Mesenchymal stem cell (in vitro differentiated cells and primary cell): Measurements from ENCODE around the gene RUFY3.
"Not testable (repeated sequence)": the region's sequence is repeated elsewhere in the genome, so short reads cannot be mapped to it uniquely, and the experiment has no call there.

ENCODE experiments used
- DNase-seq: peaks from one replicate; pipeline ENCODE4 v3.0.0-alpha.2; 2013
- H2AFZ ChIP-seq: one replicate; pipeline ENCODE4 v1.6.1; 2013; ENCODE audit warnings: low read depth, mild to moderate bottlenecking, control low read depth, inconsistent platforms, low read length, moderate library complexity
- H2AK5ac ChIP-seq: 2 replicates; pipeline ENCODE4 v1.6.1; 2013; ENCODE audit warnings: low read length, moderate library complexity, mild to moderate bottlenecking, inconsistent platforms; ENCODE audit not compliant: severe bottlenecking
- H2BK120ac ChIP-seq: one replicate; pipeline ENCODE4 v1.6.1; 2013; ENCODE audit warnings: low read depth, mild to moderate bottlenecking, inconsistent platforms, low read length, moderate library complexity
- H2BK12ac ChIP-seq, 2 experiments: one replicate each; pipeline ENCODE4 v1.6.1; 2013; ENCODE audit warnings: inconsistent platforms in 2 of 2, low read length in 2 of 2, mild to moderate bottlenecking in 2 of 2, moderate library complexity in 2 of 2, control low read depth in 1 of 2
- H2BK15ac ChIP-seq: one replicate; pipeline ENCODE4 v1.6.1; 2013; ENCODE audit warnings: mild to moderate bottlenecking, low read depth, inconsistent platforms; ENCODE audit not compliant: poor library complexity, severe bottlenecking
- H2BK5ac ChIP-seq: 2 replicates; pipeline ENCODE4 v1.6.1; 2013; ENCODE audit warnings: low read depth, mild to moderate bottlenecking, low read length, control low read depth, inconsistent platforms; ENCODE audit not compliant: poor library complexity, severe bottlenecking
- H3K14ac ChIP-seq, 2 experiments: one replicate each; pipeline ENCODE4 v1.6.1; 2013; ENCODE audit warnings: inconsistent platforms in 2 of 2, low read length in 2 of 2, control low read depth in 1 of 2, mild to moderate bottlenecking in 1 of 2, moderate library complexity in 1 of 2
- H3K18ac ChIP-seq, 2 experiments: one replicate each; pipeline ENCODE4 v1.6.1; 2013; ENCODE audit warnings: inconsistent platforms in 2 of 2, low read length in 2 of 2, control low read depth in 1 of 2, low read depth in 1 of 2, mild to moderate bottlenecking in 1 of 2
- H3K23ac ChIP-seq, 2 experiments: one replicate each; pipeline ENCODE4 v1.6.1; 2013; ENCODE audit warnings: inconsistent platforms in 2 of 2, low read length in 2 of 2, mild to moderate bottlenecking in 2 of 2, moderate library complexity in 2 of 2, control low read depth in 1 of 2
- H3K27ac ChIP-seq: 2 replicates; pipeline ENCODE4 v1.5.1; 2013; ENCODE audit warnings: mild to moderate bottlenecking, moderate library complexity, low read length, control low read depth, inconsistent platforms; ENCODE audit not compliant: poor library complexity, severe bottlenecking
- H3K27me3 ChIP-seq, 2 experiments: 2 replicates each; pipeline versions ENCODE4 v1.6.1 to v1.7.0; 2013; ENCODE audit warnings: low read length in 2 of 2, mild to moderate bottlenecking in 2 of 2, moderate library complexity in 2 of 2, control low read depth in 1 of 2, inconsistent platforms in 1 of 2; ENCODE audit not compliant: control insufficient read depth in 1 of 2, insufficient read depth in 1 of 2
- H3K36me3 ChIP-seq, 2 experiments: 2 replicates each; pipeline versions ENCODE4 v1.6.1 to v1.7.0; 2013; ENCODE audit warnings: low read length in 2 of 2, control low read depth in 1 of 2, inconsistent platforms in 1 of 2, low read depth in 1 of 2, mild to moderate bottlenecking in 1 of 2; ENCODE audit not compliant: insufficient read depth in 2 of 2, control insufficient read depth in 1 of 2
- H3K4ac ChIP-seq, 2 experiments: one replicate each; pipeline ENCODE4 v1.6.1; 2013; ENCODE audit warnings: inconsistent platforms in 2 of 2, low read length in 2 of 2, mild to moderate bottlenecking in 2 of 2, moderate library complexity in 2 of 2, control low read depth in 1 of 2, low read depth in 1 of 2
- H3K4me1 ChIP-seq: 2 replicates; pipeline ENCODE4 v1.6.1; 2013; ENCODE audit warnings: low read depth, low read length, control low read depth; ENCODE audit not compliant: control insufficient read depth, insufficient read depth
- H3K4me2 ChIP-seq: 2 replicates; pipeline ENCODE4 v1.6.1; 2013; ENCODE audit warnings: low read length, mild to moderate bottlenecking, inconsistent platforms; ENCODE audit not compliant: poor library complexity, severe bottlenecking
- H3K4me3 ChIP-seq, 2 experiments: 2 replicates each; pipeline versions ENCODE4 v1.5.1 to v1.7.0; 2013; ENCODE audit warnings: low read length in 2 of 2, mild to moderate bottlenecking in 2 of 2, control low read depth in 1 of 2, low read depth in 1 of 2; ENCODE audit not compliant: insufficient read depth in 1 of 2
- H3K79me1 ChIP-seq: replicated peaks from 2 replicates; pipeline ENCODE4 v1.6.1; 2013; ENCODE audit warnings: mild to moderate bottlenecking, control low read depth, low read length, inconsistent platforms; ENCODE audit not compliant: poor library complexity, severe bottlenecking
- H3K9ac ChIP-seq: 2 replicates; pipeline ENCODE4 v1.7.0; 2013; ENCODE audit warnings: mild to moderate bottlenecking, low read length, moderate library complexity
- H3K9me3 ChIP-seq: 2 replicates; pipeline ENCODE4 v1.7.0; 2013; ENCODE audit warnings: mild to moderate bottlenecking, low read length; ENCODE audit not compliant: control insufficient read depth
- H4K8ac ChIP-seq: one replicate; pipeline ENCODE4 v1.6.1; 2013; ENCODE audit warnings: inconsistent platforms, mild to moderate bottlenecking, low read length, moderate library complexity
- H4K91ac ChIP-seq: one replicate; pipeline ENCODE4 v1.6.1; 2013; ENCODE audit warnings: mild to moderate bottlenecking, low read length, inconsistent platforms
- WGBS: methylation state at CpG from one replicate; pipeline ENCODE4 v1.1.7; 2013; ENCODE audit warnings: mixed read lengths; 5-methylcytosine and 5-hydroxymethylcytosine counted together

RUFY3 gene

GRCh38 chr4:70732878-70733277, 11.1 kb downstream of the RUFY3 start:
- H2BK12ac ChIP-seq, H3K18ac ChIP-seq, H3K4me3 ChIP-seq, H3K4me2 ChIP-seq, H3K9me3 ChIP-seq, H3K23ac ChIP-seq, H2BK5ac ChIP-seq, H2AK5ac ChIP-seq, H4K8ac ChIP-seq, H2BK15ac ChIP-seq, H3K27ac ChIP-seq, H3K9ac ChIP-seq, H4K91ac ChIP-seq, H2BK120ac ChIP-seq, H3K4me1 ChIP-seq, H2AFZ ChIP-seq, H3K27me3 ChIP-seq, H3K14ac ChIP-seq, H3K4ac ChIP-seq, DNase-seq: not testable (repeated sequence)
- Histone ChIP-seq H3K79me1 (peaks cover 16% of the 10 kb centered on the region), H3K36me3 (peaks cover 0 to 35% of the 10 kb centered on the region in 2 experiments)
- 98% methylated on average over 3 of the region's 9 CpGs for WGBS

GRCh38 chr4:70734168-70734954, 12.6 kb downstream of the RUFY3 start:
- H3K4me1 ChIP-seq, result no peaks in the 10 kb centered on the region
- no peak overlapping the region for H4K91ac ChIP-seq
- peak; percentile 58 for DNase-seq
- H2AK5ac ChIP-seq, result no peak overlapping the region
- H3K23ac ChIP-seq, result no peak overlapping the region
- H3K4ac ChIP-seq, result no peak overlapping the region
- H3K27me3 ChIP-seq, result no peaks in the 10 kb centered on the region
- H3K4me3 ChIP-seq, result peak overlapping the region in 1 of 2 experiments; percentile 72
- H3K18ac ChIP-seq, result no peak overlapping the region
- no peak overlapping the region for H4K8ac ChIP-seq
- peak overlapping the region; percentile 73 for H3K4me2 ChIP-seq
- H3K9me3 ChIP-seq, result no peaks in the 10 kb centered on the region
- peak overlapping the region; percentile 81 for H3K9ac ChIP-seq
- no peak overlapping the region for H2BK15ac ChIP-seq
- peaks cover 0 to 27% of the 10 kb centered on the region in 2 experiments for H3K36me3 ChIP-seq
- H2AFZ ChIP-seq, result no peak overlapping the region
- no peak overlapping the region for H3K14ac ChIP-seq
- peak overlapping the region; percentile 74 for H3K27ac ChIP-seq
- H2BK5ac ChIP-seq, result no peak overlapping the region
- H2BK120ac ChIP-seq, result no peak overlapping the region
- H2BK12ac ChIP-seq, result no peak overlapping the region
- H3K79me1 ChIP-seq, result peaks cover 13% of the 10 kb centered on the region
- 49% methylated on average over 4 of the region's 5 CpGs for WGBS

GRCh38 chr4:70734971-70735370, 13.2 kb downstream of the RUFY3 start:
- Histone ChIP-seq H3K4ac (no peak overlapping the region), H3K14ac (peak overlapping the region in 1 of 2 experiments; percentile 39), H2BK15ac (no peak overlapping the region), H3K23ac (no peak overlapping the region), H2BK5ac (no peak overlapping the region), H4K91ac (no peak overlapping the region), H2AFZ (no peak overlapping the region), H3K79me1 (peaks cover 14% of the 10 kb centered on the region), H3K27ac (peak overlapping the region; percentile 74), H2AK5ac (no peak overlapping the region), H3K9me3 (no peaks in the 10 kb centered on the region), H2BK12ac (no peak overlapping the region), H3K4me3 (peak overlapping the region in 1 of 2 experiments; percentile 72), H3K27me3 (no peaks in the 10 kb centered on the region), H2BK120ac (no peak overlapping the region), H3K9ac (peak overlapping the region; percentile 81), H3K36me3 (peaks cover 0 to 21% of the 10 kb centered on the region in 2 experiments), H4K8ac (no peak overlapping the region), H3K18ac (no peak overlapping the region), H3K4me1 (no peaks in the 10 kb centered on the region), H3K4me2 (peak overlapping the region; percentile 20)
- DNase-seq, result no peak
- 84% methylated on average over 3 of the region's 3 CpGs for WGBS

GRCh38 chr4:70735915-70736314, 14.2 kb downstream of the RUFY3 start:
- not testable (repeated sequence) for H3K9ac ChIP-seq, H2BK120ac ChIP-seq, H3K23ac ChIP-seq, H3K14ac ChIP-seq, H2BK15ac ChIP-seq, H3K9me3 ChIP-seq, H3K4me1 ChIP-seq, H3K4me2 ChIP-seq, H2AFZ ChIP-seq, H3K27ac ChIP-seq, H2BK5ac ChIP-seq, H3K4ac ChIP-seq, H4K91ac ChIP-seq, H4K8ac ChIP-seq, H3K4me3 ChIP-seq, H3K27me3 ChIP-seq, H3K18ac ChIP-seq, H2AK5ac ChIP-seq, H2BK12ac ChIP-seq
- Histone ChIP-seq H3K79me1 (peaks cover 11% of the 10 kb centered on the region), H3K36me3 (peaks cover 0 to 15% of the 10 kb centered on the region in 2 experiments)
- WGBS, result 72% methylated on average over 2 of the region's 2 CpGs
- peak; percentile 37 for DNase-seq
